Fibroblast of pulmonary artery (primary cell): ENCODE data around the gene SYNGR1.

Source experiments
- DNase-seq: peaks from one replicate; pipeline ENCODE4 v3.0.0-alpha.2; 2010; ENCODE audit warnings: low read depth
- H3K4me3 ChIP-seq: replicated peaks from 2 replicates; pipeline ENCODE4 v1.5.1; 2011; ENCODE audit warnings: low read depth, mild to moderate bottlenecking, control low read depth, low read length, moderate library complexity
- CTCF ChIP-seq: IDR thresholded peaks from 2 replicates; pipeline ENCODE4 v1.5.1; 2011; ENCODE audit warnings: mild to moderate bottlenecking, control low read depth, low read length, inconsistent platforms; ENCODE audit errors: missing control alignments

Gene SYNGR1

GRCh38 chr22:39311592-39312400 is 38.0 kb upstream of the SYNGR1 start:
- no peak for TF ChIP-seq CTCF
- no peak overlapping the region for H3K4me3 ChIP-seq
- DNase-seq: no peak

- DNase-seq: no peak
- H3K4me3 ChIP-seq: no peak overlapping the region
- no peak for TF ChIP-seq CTCF
Measured at GRCh38 chr22:39312410-39312809, 37.4 kb upstream of the SYNGR1 start.

GRCh38 chr22:39313258-39314001 is 36.4 kb upstream of the SYNGR1 start:
- no peak for DNase-seq
- no peak overlapping the region for H3K4me3 ChIP-seq
- TF ChIP-seq CTCF: no peak

- TF ChIP-seq CTCF: peak; percentile 6
- no peak for DNase-seq
- peak overlapping the region; percentile 19 for H3K4me3 ChIP-seq
Measured at GRCh38 chr22:39314251-39314971, 35.4 kb upstream of the SYNGR1 start.

- no peak for TF ChIP-seq CTCF
- H3K4me3 ChIP-seq: peak overlapping the region; percentile 97
Measured at GRCh38 chr22:39315389-39315788, 34.4 kb upstream of the SYNGR1 start.

GRCh38 chr22:39316440-39317083 is 33.2 kb upstream of the SYNGR1 start:
- H3K4me3 ChIP-seq: peak overlapping the region; percentile 97
- DNase-seq: peak; percentile 95
- TF ChIP-seq CTCF: peak; percentile 91

More at GRCh38 chr22:39315389-39315788, 34.4 kb upstream of the SYNGR1 start:
- DNase-seq: no peak
